Naive thymus-derived CD8-positive, alpha-beta T cell (primary cell): Measurements from ENCODE around the gene ACAD11. TPM values are rescaled to one million over a fixed set of nuclear protein-coding genes. Genes with fewer than 3 reads are reported as not detected.
"Not testable (repeated sequence)": the region's sequence is repeated elsewhere in the genome, so short reads cannot be mapped to it uniquely, and the experiment has no call there.

Experiments
- ATAC-seq, 2 donors: fragments of 150-1000 bp; cut with Tn5 transposase in 1 of 2; sonication (Bioruptor Pico), chemical (Tn5 transposase) in 1 of 2; 1 replicate in 1 of 2; 2 replicates in 1 of 2; pipeline ENCODE4 v1.10.0; 2021; ENCODE audit warnings: mild to moderate bottlenecking in 2 of 2, moderate library complexity in 2 of 2
- POLR2A ChIA-PET: fragments of 350-600 bp; sonication (Branson Sonifier 250); formaldehyde crosslinking; loops from one replicate; lab custom pipeline; 2021; ENCODE audit warnings: antibody characterized with exemption; lab: Charles Lee
- DNase-seq, 10 donors: peaks; one replicate each; pipeline versions ENCODE4 v3.0.0 to v3.0.0-alpha.2; 2020 to 2022
- H3K27ac Mint-ChIP-seq, 10 donors: one replicate each; pipeline ENCODE4 v1.8.0; 2020 to 2022; ENCODE audit warnings: mild to moderate bottlenecking in 10 of 10, mixed read lengths in 10 of 10, moderate library complexity in 4 of 10, inconsistent platforms in 1 of 10
- H3K27me3 Mint-ChIP-seq, 5 donors: one replicate each; pipeline ENCODE4 v1.8.0; 2021 to 2022; ENCODE audit warnings: mixed read lengths in 5 of 5
- H3K36me3 Mint-ChIP-seq, 3 donors: one replicate each; pipeline ENCODE4 v1.8.0; 2020 to 2022; ENCODE audit warnings: mixed read lengths in 3 of 3, mild to moderate bottlenecking in 2 of 3, inconsistent platforms in 1 of 3
- H3K4me1 Mint-ChIP-seq, 4 donors: one replicate each; pipeline ENCODE4 v1.8.0; 2021 to 2022; ENCODE audit warnings: mixed read lengths in 4 of 4
- H3K4me3 Mint-ChIP-seq, 10 donors: one replicate each; pipeline ENCODE4 v1.8.0; 2020 to 2022; ENCODE audit warnings: mild to moderate bottlenecking in 10 of 10, mixed read lengths in 10 of 10, moderate library complexity in 6 of 10, inconsistent platforms in 1 of 10
- H3K9me3 Mint-ChIP-seq, 9 donors: one replicate each; pipeline ENCODE4 v1.8.0; 2020 to 2022; ENCODE audit warnings: mixed read lengths in 9 of 9, mild to moderate bottlenecking in 3 of 9, inconsistent platforms in 1 of 9, moderate library complexity in 1 of 9
- polyA plus RNA-seq, 3 donors: library from polyadenylated mRNA; unstranded; fragments of 300-500 nt; fragmentation: Illumina TruSeq; gene quantifications; one replicate each; pipeline ENCODE4 v1.2.3, GENCODE V29; 2021
- total RNA-seq, 8 experiments: library from RNA in 2 of 8; stranded (reverse) in 2 of 8; gene quantifications; one replicate each; pipeline ENCODE4 v1.2.3 and lab custom pipeline; 2021 to 2026

The ACAD11 gene
- total and polyA plus RNA-seq, 5 experiments from 2014 or later, result 4.6 to 28.1 (median 10.3) TPM

DNA sequence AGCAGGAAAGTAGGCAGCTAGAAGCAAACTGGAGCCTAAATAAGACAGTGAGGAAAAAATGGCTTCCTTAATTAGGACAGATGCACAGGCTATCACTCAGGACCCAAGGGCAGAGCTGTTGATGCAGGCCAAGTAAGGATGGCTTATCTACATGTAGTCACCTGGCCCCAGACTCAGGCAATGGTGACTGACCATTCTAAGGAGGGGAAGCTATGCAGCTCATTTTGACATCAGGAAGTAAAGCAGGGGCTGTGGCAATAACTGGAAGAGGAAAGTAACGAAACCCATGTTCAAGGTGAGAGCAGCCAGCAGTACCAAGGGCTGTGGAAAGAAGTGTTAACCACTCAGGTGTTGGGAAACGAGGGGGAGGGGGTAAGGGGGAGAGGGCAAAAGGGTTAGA lies 16.2 kb downstream of the ACAD11 start:
- Mint-ChIP-seq H3K27me3 (no peaks in the 10 kb centered on the region), H3K4me3 (no peak overlapping the region), H3K9me3 (no peaks in the 10 kb centered on the region), H3K36me3 (peaks cover 0 to 38% (median 13%) of the 10 kb centered on the region in 3 donors), H3K4me1 (peaks cover 0 to 5% (median 4%) of the 10 kb centered on the region in 4 donors), H3K27ac (peak overlapping the region in 3 of 10 donors; percentile 28 to 42 (median 35))
- POLR2A ChIA-PET, result no interaction called here
- DNase-seq (no peak), ATAC-seq (no peak)

DNA sequence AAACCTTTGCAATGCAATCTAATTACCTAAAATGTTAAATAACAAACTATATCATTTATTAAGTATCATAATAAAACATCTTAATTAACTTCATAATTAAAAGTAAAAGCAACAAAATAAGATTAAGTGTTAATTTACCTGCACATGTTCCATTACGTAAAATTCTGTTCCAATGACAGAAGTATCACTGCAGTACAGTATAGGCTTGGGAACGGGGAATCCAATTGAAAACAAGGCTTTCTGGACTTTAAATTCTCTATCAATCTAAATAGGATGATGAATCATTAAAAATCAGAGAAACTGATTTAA lies 17.1 kb downstream of the ACAD11 start:
- peaks cover 0 to 5% (median 4%) of the 10 kb centered on the region in 4 donors for H3K4me1 Mint-ChIP-seq
- POLR2A ChIA-PET, result no interaction called here
- DNase-seq (no peak), ATAC-seq (no peak)
- H3K27me3 Mint-ChIP-seq, result no peaks in the 10 kb centered on the region
- H3K4me3 Mint-ChIP-seq, result no peak overlapping the region
- peaks cover 0 to 46% (median 19%) of the 10 kb centered on the region in 3 donors for H3K36me3 Mint-ChIP-seq
- H3K27ac Mint-ChIP-seq, result no peak overlapping the region
- no peaks in the 10 kb centered on the region for H3K9me3 Mint-ChIP-seq

DNA sequence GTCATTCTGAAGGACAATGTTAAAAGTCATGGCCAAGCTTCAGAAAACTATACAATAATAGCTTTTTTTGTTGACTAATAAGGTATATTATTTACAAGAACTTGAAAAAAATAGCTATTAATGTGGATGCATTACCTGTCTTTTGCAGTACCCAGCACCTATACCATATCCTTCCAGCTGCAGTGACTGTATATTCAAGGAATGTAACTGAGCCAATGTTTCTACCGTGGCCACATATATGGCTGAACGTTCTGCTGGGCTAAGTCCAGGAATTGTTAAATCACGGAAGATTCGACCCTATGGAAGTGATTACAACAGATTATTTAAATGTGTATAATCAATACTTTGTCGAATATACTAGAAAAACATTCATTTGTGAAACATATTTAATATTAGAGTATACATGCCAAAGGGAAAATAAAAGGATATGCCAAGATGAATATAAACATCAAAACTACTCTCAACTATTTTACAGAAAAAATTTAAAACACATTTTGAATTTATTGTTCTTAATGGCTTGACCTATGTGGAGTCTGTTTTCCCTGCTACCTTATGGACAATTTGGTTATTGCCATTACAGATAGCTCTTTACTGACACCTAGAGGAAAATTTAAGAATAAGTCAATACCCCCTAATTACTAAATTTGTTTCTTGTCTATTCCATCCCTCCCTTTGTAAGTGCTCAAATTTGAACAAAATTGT lies 17.6 kb downstream of the ACAD11 start:
- DNase-seq, result peak in 3 of 10 donors; percentile 43 to 51 (median 45)
- POLR2A ChIA-PET, result no interaction called here

DNA sequence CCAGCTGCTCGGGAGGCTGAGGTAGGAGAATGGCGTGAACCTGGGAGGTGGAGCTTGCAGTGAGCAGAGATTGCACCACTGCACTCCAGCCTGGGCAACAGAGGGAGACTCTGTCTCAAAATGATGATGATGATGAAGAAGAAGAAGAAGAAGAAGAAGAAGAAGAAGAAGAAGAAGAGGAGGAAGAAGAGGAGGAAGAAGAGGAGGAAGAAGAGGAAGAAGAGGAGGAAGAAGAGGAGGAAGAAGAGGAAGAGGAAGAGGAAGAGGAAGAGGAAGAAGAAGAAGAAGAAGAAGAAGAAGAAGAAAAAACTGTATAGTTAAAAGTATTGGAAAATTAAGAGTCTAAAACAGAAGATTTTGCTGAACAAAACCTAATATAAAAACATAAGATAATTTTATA lies 18.2 kb downstream of the ACAD11 start:
- H3K4me3 Mint-ChIP-seq, ATAC-seq, H3K27me3 Mint-ChIP-seq: not testable (repeated sequence)

More for the DNA sequence above, 17.6 kb downstream of the ACAD11 start:
- Mint-ChIP-seq H3K27me3 (no peaks in the 10 kb centered on the region), H3K4me1 (peaks cover 0 to 4% (median 3%) of the 10 kb centered on the region in 4 donors), H3K27ac (peak overlapping the region in 1 of 10 donors; percentile 81), H3K36me3 (peaks cover 0 to 50% (median 19%) of the 10 kb centered on the region in 3 donors), H3K9me3 (no peaks in the 10 kb centered on the region), H3K4me3 (no peak overlapping the region)
- ATAC-seq, result peak in 1 of 2 donors; percentile 46

DNA sequence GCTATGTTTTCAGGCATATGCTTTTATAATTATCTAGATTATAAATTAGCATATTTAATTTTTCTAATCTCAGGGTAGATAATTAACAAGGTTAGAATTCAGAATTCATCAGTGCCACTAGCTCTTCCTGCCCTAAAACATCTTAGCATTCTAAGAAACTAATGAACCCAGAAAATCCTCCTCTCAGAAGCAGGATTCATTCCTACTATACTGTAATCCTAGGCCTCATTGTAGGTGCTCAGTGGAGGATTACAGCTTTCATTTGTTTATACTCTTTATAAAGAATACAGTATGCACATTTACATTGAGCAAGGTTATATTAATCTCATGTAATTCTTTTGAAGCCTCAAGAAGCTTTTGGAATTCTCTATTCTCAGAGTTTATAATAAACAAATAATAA lies 20.9 kb downstream of the ACAD11 start:
- H3K4me3 Mint-ChIP-seq, result no peak overlapping the region
- H3K4me1 Mint-ChIP-seq, result no peaks in the 10 kb centered on the region
- H3K9me3 Mint-ChIP-seq, result no peaks in the 10 kb centered on the region
- H3K36me3 Mint-ChIP-seq, result peaks cover 0 to 66% (median 28%) of the 10 kb centered on the region in 3 donors
- POLR2A ChIA-PET, result no interaction called here
- ATAC-seq, result no peak
- no peak for DNase-seq
- no peaks in the 10 kb centered on the region for H3K27me3 Mint-ChIP-seq
- H3K27ac Mint-ChIP-seq, result no peak overlapping the region

More for the DNA sequence above, 18.2 kb downstream of the ACAD11 start:
- H3K4me1 Mint-ChIP-seq, POLR2A ChIA-PET, H3K9me3 Mint-ChIP-seq, DNase-seq: not testable (repeated sequence)
- Mint-ChIP-seq H3K36me3 (peaks cover 0 to 55% (median 22%) of the 10 kb centered on the region in 3 donors), H3K27ac (peak overlapping the region in 2 of 10 donors; percentile 27 to 81)

DNA sequence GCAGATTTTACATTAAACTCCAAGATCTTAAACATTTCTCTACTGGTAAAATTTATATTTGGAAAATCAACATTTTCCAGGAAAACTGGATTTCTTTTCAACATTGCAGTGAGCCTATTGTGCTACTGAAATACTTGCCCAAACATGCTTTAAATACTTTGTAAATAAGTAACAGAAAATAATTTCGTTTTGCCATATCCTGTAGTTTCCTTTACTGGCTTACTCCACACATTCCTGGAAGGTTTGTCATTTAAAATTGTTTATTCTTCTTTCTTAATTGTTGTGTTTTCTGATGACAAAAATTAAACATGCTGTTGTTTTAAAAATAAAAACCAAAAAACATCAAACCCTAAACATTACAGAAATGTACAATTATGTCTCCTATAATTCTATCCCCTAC lies 22.0 kb downstream of the ACAD11 start:
- no peak overlapping the region for H3K27ac Mint-ChIP-seq
- ATAC-seq (no peak), DNase-seq (no peak)
- no peaks in the 10 kb centered on the region for H3K27me3 Mint-ChIP-seq
- H3K4me1 Mint-ChIP-seq, result no peaks in the 10 kb centered on the region
- POLR2A ChIA-PET, result no interaction called here
- H3K36me3 Mint-ChIP-seq, result peaks cover 0 to 75% (median 37%) of the 10 kb centered on the region in 3 donors
- H3K9me3 Mint-ChIP-seq, result no peaks in the 10 kb centered on the region
- H3K4me3 Mint-ChIP-seq, result no peak overlapping the region

DNA sequence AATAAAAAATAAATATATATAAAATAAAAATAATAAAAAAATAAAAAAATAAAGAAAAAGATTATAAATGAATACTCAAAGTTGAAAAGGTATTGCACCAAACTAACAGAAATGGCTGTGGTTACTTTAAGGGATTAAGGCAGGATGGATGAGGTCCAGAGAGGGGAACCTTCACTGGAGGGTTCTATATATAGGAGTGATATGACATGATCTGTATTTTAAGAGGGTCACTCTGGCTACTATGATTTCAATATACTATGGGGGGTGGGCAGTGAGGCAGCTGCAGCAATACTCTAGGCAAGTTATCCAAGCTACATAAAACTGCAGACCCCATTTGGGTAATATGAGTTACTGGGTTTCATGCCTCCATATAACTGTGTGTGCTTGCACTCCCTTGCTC lies 24.6 kb downstream of the ACAD11 start:
- Mint-ChIP-seq H3K36me3 (peaks cover 0 to 72% (median 41%) of the 10 kb centered on the region in 3 donors), H3K4me3 (no peak overlapping the region), H3K4me1 (no peaks in the 10 kb centered on the region), H3K9me3 (no peaks in the 10 kb centered on the region), H3K27me3 (no peaks in the 10 kb centered on the region), H3K27ac (no peak overlapping the region)
- DNase-seq (no peak), ATAC-seq (no peak)
- POLR2A ChIA-PET, result no interaction called here

DNA sequence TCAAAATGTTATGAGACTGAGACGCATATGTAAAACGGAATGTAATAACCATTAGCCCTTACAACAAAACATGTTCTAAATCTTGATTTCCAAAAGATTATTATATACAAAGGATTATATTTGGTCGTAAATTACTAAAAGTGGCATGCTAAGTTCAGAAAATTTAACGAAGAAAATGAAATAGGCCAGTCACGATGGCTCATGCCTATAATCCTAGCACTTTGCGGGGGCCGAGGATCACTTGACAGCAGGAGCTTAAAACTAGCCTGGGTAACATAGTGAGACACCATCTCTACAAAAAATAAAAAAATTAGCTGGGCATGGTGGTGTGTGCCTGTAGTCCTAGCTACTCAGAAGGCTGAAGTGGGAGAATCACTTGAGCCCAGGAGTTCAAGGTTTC lies 29.0 kb downstream of the ACAD11 start:
- Mint-ChIP-seq H3K27me3 (no peaks in the 10 kb centered on the region), H3K36me3 (peaks cover 0 to 75% (median 32%) of the 10 kb centered on the region in 3 donors), H3K4me1 (no peaks in the 10 kb centered on the region), H3K27ac (no peak overlapping the region), H3K9me3 (no peaks in the 10 kb centered on the region), H3K4me3 (no peak overlapping the region)
- POLR2A ChIA-PET, result no interaction called here
- ATAC-seq (no peak), DNase-seq (no peak)

DNA sequence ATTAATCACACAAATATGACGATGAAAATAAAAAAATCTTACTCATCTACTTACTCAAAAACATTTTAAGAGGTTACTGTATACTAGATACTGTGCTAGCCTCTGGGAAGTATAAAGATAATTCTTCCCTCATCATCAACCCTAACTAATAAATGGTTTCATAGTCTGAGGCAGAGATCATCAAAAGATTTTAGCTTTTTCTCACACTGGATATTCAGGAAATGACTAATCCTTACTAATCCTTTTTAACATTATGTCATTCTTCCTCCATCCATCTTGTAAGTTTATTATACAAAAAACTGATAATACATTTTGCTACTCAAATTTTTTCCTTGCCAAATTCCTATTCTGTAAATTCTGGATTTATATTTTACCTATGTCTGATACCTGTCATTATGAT lies 29.7 kb downstream of the ACAD11 start:
- no peak overlapping the region for H3K4me3 Mint-ChIP-seq
- ATAC-seq (no peak), DNase-seq (no peak)
- no peaks in the 10 kb centered on the region for H3K9me3 Mint-ChIP-seq
- H3K4me1 Mint-ChIP-seq, result peaks cover 0 to 2% (median 2%) of the 10 kb centered on the region in 4 donors
- peaks cover 0 to 71% (median 28%) of the 10 kb centered on the region in 3 donors for H3K36me3 Mint-ChIP-seq
- no peak overlapping the region for H3K27ac Mint-ChIP-seq
- H3K27me3 Mint-ChIP-seq, result no peaks in the 10 kb centered on the region
- POLR2A ChIA-PET, result no interaction called here

DNA sequence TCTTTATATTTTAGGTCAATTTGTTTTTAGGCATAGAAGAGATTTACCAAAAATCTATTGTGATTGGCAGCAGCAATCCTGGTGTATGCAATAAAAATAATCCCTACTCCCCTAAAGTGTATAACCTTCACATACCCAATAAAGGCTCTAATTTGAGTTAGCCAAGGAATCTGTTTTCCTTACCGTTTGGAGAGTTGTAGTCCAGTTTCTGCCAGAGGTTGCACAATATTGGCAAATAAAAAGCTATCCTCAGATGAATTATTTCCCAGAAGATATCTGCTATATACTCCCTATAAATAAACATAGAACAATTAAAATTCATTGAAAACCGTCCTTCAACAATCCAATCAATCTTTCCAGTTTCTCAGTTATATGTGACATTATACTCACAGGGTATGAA lies 31.5 kb downstream of the ACAD11 start:
- Mint-ChIP-seq H3K27me3 (no peaks in the 10 kb centered on the region), H3K36me3 (peaks cover 0 to 62% (median 25%) of the 10 kb centered on the region in 3 donors), H3K4me3 (no peak overlapping the region), H3K4me1 (peaks cover 0 to 4% (median 4%) of the 10 kb centered on the region in 4 donors), H3K27ac (peak overlapping the region in 1 of 10 donors; percentile 34), H3K9me3 (no peaks in the 10 kb centered on the region)
- DNase-seq (no peak), ATAC-seq (no peak)
- POLR2A ChIA-PET, result no interaction called here

DNA sequence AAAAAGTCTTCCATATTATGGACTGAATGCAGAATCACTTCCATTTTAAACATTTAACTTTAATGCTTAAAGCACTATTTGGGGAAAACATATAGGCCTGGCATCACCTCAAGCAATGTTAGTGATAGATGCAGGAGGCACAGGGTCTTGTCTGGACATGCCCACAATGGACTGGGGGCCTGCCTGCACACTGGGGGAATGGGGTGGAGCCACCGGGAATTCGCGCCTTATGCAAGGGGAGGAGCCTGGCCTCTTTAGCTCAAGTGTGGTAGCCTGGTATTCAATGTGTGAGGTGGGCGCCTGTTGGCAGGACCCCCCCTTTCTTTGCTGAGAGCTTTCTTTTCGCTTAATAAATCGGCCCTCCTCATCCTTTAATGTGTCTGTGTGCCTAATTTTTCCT lies 32.7 kb downstream of the ACAD11 start:
- POLR2A ChIA-PET, result no interaction called here
- H3K4me1 Mint-ChIP-seq, result peaks cover 0 to 13% (median 8%) of the 10 kb centered on the region in 4 donors
- no peak for DNase-seq
- H3K27ac Mint-ChIP-seq, result no peak overlapping the region
- no peak for ATAC-seq
- H3K36me3 Mint-ChIP-seq, result peaks cover 0 to 56% (median 17%) of the 10 kb centered on the region in 3 donors
- no peak overlapping the region for H3K4me3 Mint-ChIP-seq
- H3K9me3 Mint-ChIP-seq, result no peaks in the 10 kb centered on the region
- H3K27me3 Mint-ChIP-seq, result no peaks in the 10 kb centered on the region

DNA sequence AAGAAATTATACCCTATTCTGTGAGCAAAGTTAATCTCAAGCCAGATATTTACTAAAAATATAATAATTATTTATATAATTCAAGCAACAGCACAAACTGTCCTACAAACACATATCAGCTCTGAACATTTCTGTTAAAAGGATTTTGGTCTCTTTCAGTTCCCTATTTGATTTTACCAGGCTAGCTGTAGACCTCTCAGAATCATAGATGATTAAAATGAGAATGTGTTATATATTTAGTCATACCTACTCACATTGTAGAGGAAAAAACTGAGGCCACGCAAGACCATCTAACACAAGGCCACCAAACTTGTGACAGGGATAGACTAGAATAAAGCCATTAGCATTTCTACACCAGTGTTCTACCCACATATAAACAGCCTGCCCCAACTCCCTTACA lies 34.0 kb downstream of the ACAD11 start:
- Mint-ChIP-seq H3K27me3 (no peaks in the 10 kb centered on the region), H3K9me3 (no peaks in the 10 kb centered on the region), H3K27ac (no peak overlapping the region), H3K4me1 (peaks cover 0 to 14% (median 9%) of the 10 kb centered on the region in 4 donors), H3K36me3 (peaks cover 6 to 64% (median 21%) of the 10 kb centered on the region in 3 donors), H3K4me3 (no peak overlapping the region)
- no peak for ATAC-seq
- no peak for DNase-seq
- POLR2A ChIA-PET, result interaction anchor here (0.6 kb wide), 1 partner anchor 57 kb away, joined by 3 read pairs; no protein-coding TSS in a partner anchor

DNA sequence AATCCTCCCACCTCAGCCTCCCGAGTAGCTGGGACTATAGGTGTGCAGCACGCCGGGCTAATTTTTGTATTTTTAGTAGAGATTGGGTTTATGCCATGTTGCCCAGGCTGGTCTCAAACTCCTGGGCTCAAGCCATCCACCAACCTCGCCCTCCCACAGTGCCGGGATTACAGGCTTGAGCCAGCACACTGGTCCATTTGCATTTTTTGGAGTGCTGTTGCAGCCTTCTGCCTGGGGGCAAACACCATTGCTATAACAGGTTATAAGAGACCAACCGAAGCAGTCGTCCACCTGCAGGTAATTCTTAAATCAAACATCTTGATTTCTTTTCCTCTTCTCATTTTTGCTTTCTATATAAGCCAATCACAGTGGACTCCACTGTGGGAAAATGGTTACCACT lies 34.8 kb downstream of the ACAD11 start:
- Mint-ChIP-seq H3K9me3 (no peaks in the 10 kb centered on the region), H3K36me3 (peaks cover 9 to 64% (median 17%) of the 10 kb centered on the region in 3 donors), H3K27me3 (no peaks in the 10 kb centered on the region), H3K27ac (no peak overlapping the region), H3K4me3 (peak overlapping the region in 1 of 10 donors; percentile 16), H3K4me1 (peaks cover 0 to 14% (median 9%) of the 10 kb centered on the region in 4 donors)
- ATAC-seq (no peak), DNase-seq (no peak)
- POLR2A ChIA-PET, result no interaction called here
